KMS-11 (cell line): ENCODE data around the gene CACNA1I.
A peak's percentile ranks its signal among the peaks of the same experiment; 100 is the strongest.

Experiments
- H2AFZ ChIP-seq: fragments of 200-600 bp; sonication (generic); 2 replicates; pipeline ENCODE4 v1.6.1; 2016; ENCODE audit warnings: antibody characterized with exemption, mixed run types, low read depth
- H3K27ac ChIP-seq: fragments of 200-600 bp; sonication (generic); 2 replicates; pipeline ENCODE4 v1.6.1; 2016; ENCODE audit warnings: mild to moderate bottlenecking, mixed run types
- H3K27me3 ChIP-seq: fragments of 200-600 bp; sonication (generic); 2 replicates; pipeline ENCODE4 v1.6.1; 2017; ENCODE audit warnings: mild to moderate bottlenecking, low read depth, mixed run types, moderate library complexity; ENCODE audit not compliant: insufficient read depth
- H3K36me3 ChIP-seq: fragments of 200-600 bp; sonication (generic); 2 replicates; pipeline ENCODE4 v1.6.1; 2017; ENCODE audit warnings: mild to moderate bottlenecking, mixed run types; ENCODE audit not compliant: insufficient read depth
- H3K4me1 ChIP-seq: fragments of 200-600 bp; sonication (generic); 2 replicates; pipeline ENCODE4 v1.6.1; 2016; ENCODE audit warnings: mild to moderate bottlenecking, low read depth, mixed run types; ENCODE audit not compliant: poor library complexity, severe bottlenecking
- H3K4me2 ChIP-seq: fragments of 200-600 bp; sonication (generic); 2 replicates; pipeline ENCODE4 v1.7.0; 2016; ENCODE audit warnings: mild to moderate bottlenecking, mixed run types
- H3K4me3 ChIP-seq: fragments of 200-600 bp; sonication (generic); IDR thresholded peaks from 2 replicates; pipeline ENCODE4 v1.6.1; 2017; ENCODE audit warnings: low read depth, low read length, mixed read lengths; ENCODE audit not compliant: insufficient read depth
- H3K79me2 ChIP-seq: fragments of 200-600 bp; sonication (generic); 2 replicates; pipeline ENCODE4 v1.6.1; 2016; ENCODE audit warnings: low read depth, mixed run types; ENCODE audit not compliant: insufficient read depth
- H3K9ac ChIP-seq: fragments of 200-600 bp; sonication (generic); 2 replicates; pipeline ENCODE4 v1.6.1; 2016; ENCODE audit warnings: mild to moderate bottlenecking, mixed run types
- H4K20me1 ChIP-seq: fragments of 200-600 bp; sonication (generic); 2 replicates; pipeline ENCODE4 v1.6.1; 2016; ENCODE audit warnings: mild to moderate bottlenecking, mixed run types; ENCODE audit not compliant: insufficient read depth
- TF ChIP-seq, protein P1 (sequence below): fragments of 200-600 bp; sonication (generic); conservative IDR thresholded peaks from 2 replicates; pipeline ENCODE4 v1.6.1; 2017; ENCODE audit warnings: low read depth, mild to moderate bottlenecking, antibody characterized with exemption, low read length, moderate library complexity, mixed read lengths

The CACNA1I gene

GRCh38 chr22:39528080-39528661 lies 42.4 kb upstream of the CACNA1I start:
- Histone ChIP-seq H4K20me1 (peaks cover 4% of the 10 kb centered on the region; the same call in 1 of the 2 replicates), H3K4me1 (peaks cover 42% of the 10 kb centered on the region), H2AFZ (no peak overlapping the region), H3K9ac (no peak overlapping the region), H3K27me3 (no peaks in the 10 kb centered on the region), H3K4me2 (peak overlapping the region; percentile 22; the same call in 1 of the 2 replicates), H3K36me3 (no peaks in the 10 kb centered on the region), H3K4me3 (no peak overlapping the region), H3K79me2 (peaks cover 21% of the 10 kb centered on the region; the same call in 1 of the 2 replicates), H3K27ac (no peak overlapping the region; the same call in 1 of the 2 replicates)
- TF ChIP-seq, protein P1, sequence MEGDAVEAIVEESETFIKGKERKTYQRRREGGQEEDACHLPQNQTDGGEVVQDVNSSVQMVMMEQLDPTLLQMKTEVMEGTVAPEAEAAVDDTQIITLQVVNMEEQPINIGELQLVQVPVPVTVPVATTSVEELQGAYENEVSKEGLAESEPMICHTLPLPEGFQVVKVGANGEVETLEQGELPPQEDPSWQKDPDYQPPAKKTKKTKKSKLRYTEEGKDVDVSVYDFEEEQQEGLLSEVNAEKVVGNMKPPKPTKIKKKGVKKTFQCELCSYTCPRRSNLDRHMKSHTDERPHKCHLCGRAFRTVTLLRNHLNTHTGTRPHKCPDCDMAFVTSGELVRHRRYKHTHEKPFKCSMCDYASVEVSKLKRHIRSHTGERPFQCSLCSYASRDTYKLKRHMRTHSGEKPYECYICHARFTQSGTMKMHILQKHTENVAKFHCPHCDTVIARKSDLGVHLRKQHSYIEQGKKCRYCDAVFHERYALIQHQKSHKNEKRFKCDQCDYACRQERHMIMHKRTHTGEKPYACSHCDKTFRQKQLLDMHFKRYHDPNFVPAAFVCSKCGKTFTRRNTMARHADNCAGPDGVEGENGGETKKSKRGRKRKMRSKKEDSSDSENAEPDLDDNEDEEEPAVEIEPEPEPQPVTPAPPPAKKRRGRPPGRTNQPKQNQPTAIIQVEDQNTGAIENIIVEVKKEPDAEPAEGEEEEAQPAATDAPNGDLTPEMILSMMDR: no peak

DNA sequence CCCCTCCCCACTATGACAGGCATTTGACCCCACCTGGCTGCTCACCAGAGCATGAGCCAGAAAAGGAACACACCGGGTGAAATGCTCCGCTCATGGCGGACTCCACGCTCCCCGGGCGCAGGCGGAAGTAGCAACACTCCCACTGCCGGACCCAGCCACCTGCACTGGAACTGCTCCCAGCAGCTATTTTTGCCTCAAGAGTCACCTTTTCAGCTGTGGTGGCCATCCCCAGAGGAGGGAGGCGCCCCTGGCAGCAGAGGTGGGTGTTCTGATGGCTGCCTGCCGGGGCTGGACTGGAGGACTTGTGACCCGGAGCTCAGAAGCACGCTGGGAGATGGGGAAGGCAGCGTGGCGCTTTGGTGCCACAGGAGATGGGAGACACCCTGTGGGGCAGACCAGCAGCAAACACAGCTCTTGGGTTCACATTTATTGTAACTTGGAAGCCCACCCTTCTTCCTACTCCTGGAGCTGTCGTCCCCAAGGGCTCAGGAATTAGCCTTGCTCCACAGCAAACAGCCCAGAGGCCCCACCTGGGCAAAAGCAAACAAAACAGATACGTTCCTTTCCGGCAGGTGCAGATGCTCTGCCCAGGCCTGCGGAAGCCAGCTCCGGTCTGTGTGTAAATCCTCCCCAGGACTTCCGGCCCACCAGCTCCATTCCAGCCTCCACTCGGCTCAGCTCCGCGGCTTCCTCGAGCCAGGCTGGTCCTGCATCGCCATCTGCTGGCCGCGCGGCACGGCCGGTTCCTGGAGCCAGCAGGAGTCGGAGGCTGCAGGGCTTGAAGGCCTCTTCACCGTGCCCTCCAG lies 41.7 kb upstream of the CACNA1I start:
- Histone ChIP-seq H3K4me2 (peak overlapping the region; percentile 22), H3K4me3 (no peak overlapping the region), H4K20me1 (peaks cover 4% of the 10 kb centered on the region; the same call in 1 of the 2 replicates), H3K27me3 (no peaks in the 10 kb centered on the region), H2AFZ (no peak overlapping the region), H3K79me2 (peaks cover 21% of the 10 kb centered on the region; the same call in 1 of the 2 replicates), H3K4me1 (peaks cover 42% of the 10 kb centered on the region), H3K9ac (no peak overlapping the region), H3K36me3 (no peaks in the 10 kb centered on the region), H3K27ac (peak overlapping the region; percentile 14; the same call in 1 of the 2 replicates)
- TF ChIP-seq, protein P1: peak; percentile 81

- Histone ChIP-seq H3K27ac (no peak overlapping the region), H3K27me3 (no peaks in the 10 kb centered on the region), H2AFZ (no peak overlapping the region), H3K36me3 (no peaks in the 10 kb centered on the region), H3K4me3 (no peak overlapping the region), H3K4me2 (peak overlapping the region; percentile 20; the same call in 1 of the 2 replicates), H3K4me1 (peaks cover 42% of the 10 kb centered on the region), H3K9ac (no peak overlapping the region), H3K79me2 (peaks cover 21% of the 10 kb centered on the region; the same call in 1 of the 2 replicates), H4K20me1 (peaks cover 4% of the 10 kb centered on the region; the same call in 1 of the 2 replicates)
- TF ChIP-seq, protein P1: peak; percentile 43
These were observed 41.1 kb upstream of the CACNA1I start for GRCh38 chr22:39529487-39529851.

DNA sequence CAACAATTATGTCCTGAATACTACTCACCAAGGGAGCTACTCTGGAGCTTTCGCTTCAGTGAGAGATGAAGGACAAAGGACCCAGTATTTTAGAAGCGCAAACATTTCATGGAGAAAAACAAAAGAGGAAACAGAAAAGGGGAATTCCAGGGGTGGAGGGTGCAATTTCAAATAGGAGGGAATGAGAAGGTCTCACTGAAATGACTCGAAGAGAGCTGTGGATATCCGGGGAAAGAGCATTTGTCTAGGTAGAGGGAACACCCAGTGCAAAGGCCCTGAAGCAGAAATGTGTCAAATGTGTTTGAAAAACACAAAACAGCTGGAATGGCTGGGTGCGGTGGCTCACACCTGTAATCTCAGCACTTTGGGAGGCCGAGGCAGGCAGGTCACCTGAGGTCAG lies 40.4 kb upstream of the CACNA1I start:
- no peaks in the 10 kb centered on the region for H4K20me1 ChIP-seq
- TF ChIP-seq, protein P1: no peak
- peaks cover 42% of the 10 kb centered on the region for H3K4me1 ChIP-seq
- H3K79me2 ChIP-seq: peaks cover 21% of the 10 kb centered on the region; the same call in 1 of the 2 replicates
- H3K4me3 ChIP-seq: no peak overlapping the region
- no peak overlapping the region for H3K9ac ChIP-seq
- H3K4me2 ChIP-seq: peak overlapping the region; percentile 20; the same call in 1 of the 2 replicates
- H2AFZ ChIP-seq: no peak overlapping the region
- no peaks in the 10 kb centered on the region for H3K36me3 ChIP-seq
- no peak overlapping the region for H3K27ac ChIP-seq
- no peaks in the 10 kb centered on the region for H3K27me3 ChIP-seq
